ENCODE results near the gene BORCS8. TPM values are rescaled to one million over a fixed set of nuclear protein-coding genes. Genes with fewer than 3 reads are reported as not detected.

Gene BORCS8
- total RNA-seq, 1 experiment from 2014 or later: 37.7 TPM

- intact Hi-C loops (cut with micrococcal nuclease; ENCODE audit: unreplicated experiment): no loop called here
- ChIA-PET CTCF (no interaction called here), POLR2A (no interaction called here)
- Mint-ChIP-seq H3K4me3 (ENCODE audit: unreplicated experiment) (no peak overlapping the region), H3K9me3 (ENCODE audit: unreplicated experiment) (no peaks in the 10 kb centered on the region), H3K27me3 (ENCODE audit: insufficient read depth, unreplicated experiment) (peaks cover 3% of the 10 kb centered on the region), H3K27ac (ENCODE audit: unreplicated experiment) (no peak overlapping the region), H3K4me1 (ENCODE audit: low read depth, unreplicated experiment) (no peaks in the 10 kb centered on the region), H3K36me3 (ENCODE audit: insufficient read depth, unreplicated experiment) (peaks cover 23% of the 10 kb centered on the region)
- no peak for DNase-seq
- Histone ChIP-seq H3K4me1 (peaks cover 4% of the 10 kb centered on the region; the same call in 1 of the 2 replicates), H3K9me3 (no peaks in the 10 kb centered on the region), H3K27me3 (replicated peaks; ENCODE audit: control insufficient read depth, insufficient read depth, low read length) (no peaks in the 10 kb centered on the region), H3K36me3 (ENCODE audit: control insufficient read depth, insufficient read depth, low read length) (no peaks in the 10 kb centered on the region), H3K4me3 (ENCODE audit: low read depth, low read length) (no peak overlapping the region)
- no TSS peak for BruUV-seq (replicated peaks)
- TF ChIP-seq CTCF (IDR thresholded peaks at IDR 0.05; ENCODE audit: insufficient read depth in 1 of 2, low read depth in 1 of 2, low read length in 1 of 2, severe bottlenecking in 1 of 2, unreplicated experiment in 1 of 2): no peak
These were observed 13.8 kb upstream of the BORCS8 start for GRCh38 chr19:19205416-19206410.

GRCh38 chr19:19204181-19204580 lies 12.2 kb upstream of the BORCS8 start:
- BruUV-seq (replicated peaks): TSS peak; percentile 20
- H3K4me3 Mint-ChIP-seq (ENCODE audit: unreplicated experiment): peak overlapping the region; percentile 83
- Histone ChIP-seq H3K9me3 (no peaks in the 10 kb centered on the region), H3K4me1 (peaks cover 4% of the 10 kb centered on the region; the same call in 1 of the 2 replicates), H3K4me3 (ENCODE audit: low read depth, low read length) (no peak overlapping the region), H3K27me3 (replicated peaks; ENCODE audit: control insufficient read depth, insufficient read depth, low read length) (no peaks in the 10 kb centered on the region), H3K36me3 (ENCODE audit: control insufficient read depth, insufficient read depth, low read length) (no peaks in the 10 kb centered on the region)
- peaks cover 3% of the 10 kb centered on the region for H3K27me3 Mint-ChIP-seq (ENCODE audit: insufficient read depth, unreplicated experiment)
- ChIA-PET CTCF (no interaction called here), POLR2A (no interaction called here)
- TF ChIP-seq CTCF (IDR thresholded peaks at IDR 0.05; ENCODE audit: insufficient read depth in 1 of 2, low read depth in 1 of 2, low read length in 1 of 2, severe bottlenecking in 1 of 2, unreplicated experiment in 1 of 2): no peak
- intact Hi-C loops (cut with micrococcal nuclease; ENCODE audit: unreplicated experiment): no loop called here
- H3K36me3 Mint-ChIP-seq (ENCODE audit: insufficient read depth, unreplicated experiment): peaks cover 28% of the 10 kb centered on the region
- no peaks in the 10 kb centered on the region for H3K4me1 Mint-ChIP-seq (ENCODE audit: low read depth, unreplicated experiment)
- no peak for DNase-seq
- H3K9me3 Mint-ChIP-seq (ENCODE audit: unreplicated experiment): no peaks in the 10 kb centered on the region
- peak overlapping the region; percentile 87 for H3K27ac Mint-ChIP-seq (ENCODE audit: unreplicated experiment)

- no peaks in the 10 kb centered on the region for H3K27me3 ChIP-seq (replicated peaks; ENCODE audit: control insufficient read depth, insufficient read depth, low read length)
- POLR2A ChIA-PET: interaction anchor here (0.5 to 1.8 kb wide), 3 partner anchors 11 to 70 kb away, joined by 3 to 18 read pairs (median 12); partner anchors contain the start of genes BORCS8 and RFXANK
- H3K4me1 ChIP-seq: peaks cover 4% of the 10 kb centered on the region; the same call in 1 of the 2 replicates
- TF ChIP-seq CTCF (IDR thresholded peaks at IDR 0.05; ENCODE audit: insufficient read depth in 1 of 2, low read depth in 1 of 2, low read length in 1 of 2, severe bottlenecking in 1 of 2, unreplicated experiment in 1 of 2): no peak
- H3K4me3 ChIP-seq (ENCODE audit: low read depth, low read length): peak within 1 kb of the TSS; percentile 67
- BruUV-seq (replicated peaks): TSS peak; percentile 91
- Mint-ChIP-seq H3K36me3 (ENCODE audit: insufficient read depth, unreplicated experiment) (peaks cover 34% of the 10 kb centered on the region), H3K4me1 (ENCODE audit: low read depth, unreplicated experiment) (no peaks in the 10 kb centered on the region), H3K27ac (ENCODE audit: unreplicated experiment) (peak within 1 kb of the TSS; percentile 87), H3K27me3 (ENCODE audit: insufficient read depth, unreplicated experiment) (peaks cover 3% of the 10 kb centered on the region), H3K9me3 (ENCODE audit: unreplicated experiment) (no peaks in the 10 kb centered on the region), H3K4me3 (ENCODE audit: unreplicated experiment) (peak within 1 kb of the TSS; percentile 83)
- intact Hi-C loops (cut with micrococcal nuclease; ENCODE audit: unreplicated experiment): loop anchor here (1.0 kb wide), 1 partner anchor 11 kb away; the partner anchor contains the start of genes BORCS8 and RFXANK
- CTCF ChIA-PET: interaction anchor here (0.7 to 1.1 kb wide), 4 partner anchors 22 to 1871 kb away, joined by 4 to 12 read pairs (median 6); no protein-coding TSS in a partner anchor
- peak; percentile 90 to 92 for DNase-seq
- H3K36me3 ChIP-seq (ENCODE audit: control insufficient read depth, insufficient read depth, low read length): no peaks in the 10 kb centered on the region
- no peaks in the 10 kb centered on the region for H3K9me3 ChIP-seq
These were observed 11.3 kb upstream of the BORCS8 start, which contains the start of gene NR2C2AP for GRCh38 chr19:19203012-19203856. Gene NR2C2AP (minus strand): TSS chr19:19203414. CDS start chr19:19203060, 354 bp downstream.
